RWPE2 (cell line): Measurements from ENCODE around the gene AWAT2.

ENCODE experiments used
- ATAC-seq: fragments of 200-7000 bp; cut with Tn5 transposase; 3 replicates; pipeline ENCODE4 v1.9.1; 2021; ENCODE audit warnings: low read depth
- DNase-seq: peaks from one replicate; pipeline ENCODE4 v3.0.0-alpha.2; 2020; ENCODE audit warnings: low spot score
- H3K27ac ChIP-seq: fragments of 450-650 bp; 2 replicates; pipeline ENCODE4 v1.5.1; 2017; ENCODE audit warnings: mild to moderate bottlenecking; ENCODE audit not compliant: poor library complexity, severe bottlenecking
- H3K27me3 ChIP-seq: fragments of 250-450 bp; sonication (Bioruptor Pico); 2 replicates; pipeline ENCODE4 v1.5.1; 2021; ENCODE audit warnings: mild to moderate bottlenecking, moderate library complexity; ENCODE audit not compliant: insufficient read depth, poor library complexity, severe bottlenecking
- H3K36me3 ChIP-seq: fragments of 250-450 bp; sonication (Bioruptor Pico); 2 replicates; pipeline ENCODE4 v1.5.1; 2020; ENCODE audit warnings: low read depth, mild to moderate bottlenecking, moderate library complexity
- H3K4me1 ChIP-seq: fragments of 250-450 bp; sonication (Bioruptor Pico); 2 replicates; pipeline ENCODE4 v1.5.1; 2021; ENCODE audit warnings: mild to moderate bottlenecking, moderate library complexity; ENCODE audit not compliant: insufficient read depth, poor library complexity, severe bottlenecking
- H3K4me3 ChIP-seq: fragments of 250-450 bp; sonication (Bioruptor Pico); 2 replicates; pipeline ENCODE4 v1.5.1; 2021; ENCODE audit warnings: mild to moderate bottlenecking, moderate library complexity; ENCODE audit not compliant: severe bottlenecking
- H3K9me3 ChIP-seq: fragments of 250-450 bp; sonication (Bioruptor Pico); 2 replicates; pipeline ENCODE4 v1.5.1; 2021; ENCODE audit warnings: mild to moderate bottlenecking, moderate library complexity; ENCODE audit not compliant: severe bottlenecking
- TF ChIP-seq, protein P1 (sequence below): fragments of 450-650 bp; IDR thresholded peaks from one replicate; pipeline ENCODE4 v1.5.1; 2017; ENCODE audit warnings: mild to moderate bottlenecking, moderate library complexity; ENCODE audit not compliant: poor library complexity, severe bottlenecking

Gene AWAT2

GRCh38 chrX:70034646-70035045 lies 15.1 kb downstream of the AWAT2 start:
- H3K27me3 ChIP-seq, result no peaks in the 10 kb centered on the region
- TF ChIP-seq, protein P1, sequence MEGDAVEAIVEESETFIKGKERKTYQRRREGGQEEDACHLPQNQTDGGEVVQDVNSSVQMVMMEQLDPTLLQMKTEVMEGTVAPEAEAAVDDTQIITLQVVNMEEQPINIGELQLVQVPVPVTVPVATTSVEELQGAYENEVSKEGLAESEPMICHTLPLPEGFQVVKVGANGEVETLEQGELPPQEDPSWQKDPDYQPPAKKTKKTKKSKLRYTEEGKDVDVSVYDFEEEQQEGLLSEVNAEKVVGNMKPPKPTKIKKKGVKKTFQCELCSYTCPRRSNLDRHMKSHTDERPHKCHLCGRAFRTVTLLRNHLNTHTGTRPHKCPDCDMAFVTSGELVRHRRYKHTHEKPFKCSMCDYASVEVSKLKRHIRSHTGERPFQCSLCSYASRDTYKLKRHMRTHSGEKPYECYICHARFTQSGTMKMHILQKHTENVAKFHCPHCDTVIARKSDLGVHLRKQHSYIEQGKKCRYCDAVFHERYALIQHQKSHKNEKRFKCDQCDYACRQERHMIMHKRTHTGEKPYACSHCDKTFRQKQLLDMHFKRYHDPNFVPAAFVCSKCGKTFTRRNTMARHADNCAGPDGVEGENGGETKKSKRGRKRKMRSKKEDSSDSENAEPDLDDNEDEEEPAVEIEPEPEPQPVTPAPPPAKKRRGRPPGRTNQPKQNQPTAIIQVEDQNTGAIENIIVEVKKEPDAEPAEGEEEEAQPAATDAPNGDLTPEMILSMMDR, result no peak
- H3K4me1 ChIP-seq, result no peaks in the 10 kb centered on the region
- no peak overlapping the region for H3K27ac ChIP-seq
- ATAC-seq, result no peak
- no peaks in the 10 kb centered on the region for H3K36me3 ChIP-seq
- H3K4me3 ChIP-seq, result no peak overlapping the region
- DNase-seq, result no peak
- no peaks in the 10 kb centered on the region for H3K9me3 ChIP-seq

- Histone ChIP-seq H3K4me1 (no peaks in the 10 kb centered on the region), H3K36me3 (no peaks in the 10 kb centered on the region), H3K27me3 (no peaks in the 10 kb centered on the region), H3K27ac (no peak overlapping the region), H3K9me3 (no peaks in the 10 kb centered on the region), H3K4me3 (no peak overlapping the region)
- ATAC-seq (no peak), DNase-seq (no peak)
- TF ChIP-seq, protein P1, result peak; percentile 45
Observed at GRCh38 chrX:70033348-70034051, 16.2 kb downstream of the AWAT2 start.

DNA sequence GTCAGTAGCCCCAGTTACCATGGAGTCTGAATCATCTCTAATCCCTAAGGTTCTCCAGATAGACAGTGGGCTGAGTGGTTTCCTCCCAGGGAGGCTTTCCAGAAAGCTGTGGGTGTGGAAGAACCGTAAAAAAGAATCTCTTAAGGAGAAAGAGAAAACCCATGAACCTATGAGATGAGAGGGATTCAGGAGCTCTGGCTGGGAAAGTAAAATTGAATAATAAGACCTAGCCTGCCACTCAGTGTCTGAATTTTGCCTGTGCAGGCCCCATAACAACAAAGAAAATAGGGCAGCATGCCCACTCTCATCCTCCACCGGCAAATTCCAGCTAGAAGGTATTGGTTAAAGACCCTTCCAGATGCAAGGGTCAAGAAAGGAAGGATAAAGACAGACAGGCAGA lies 16.9 kb downstream of the AWAT2 start:
- Histone ChIP-seq H3K4me1 (no peaks in the 10 kb centered on the region), H3K9me3 (no peaks in the 10 kb centered on the region), H3K4me3 (no peak overlapping the region), H3K36me3 (no peaks in the 10 kb centered on the region), H3K27me3 (no peaks in the 10 kb centered on the region), H3K27ac (no peak overlapping the region)
- TF ChIP-seq, protein P1, result no peak
- DNase-seq, result no peak
- no peak for ATAC-seq

DNA sequence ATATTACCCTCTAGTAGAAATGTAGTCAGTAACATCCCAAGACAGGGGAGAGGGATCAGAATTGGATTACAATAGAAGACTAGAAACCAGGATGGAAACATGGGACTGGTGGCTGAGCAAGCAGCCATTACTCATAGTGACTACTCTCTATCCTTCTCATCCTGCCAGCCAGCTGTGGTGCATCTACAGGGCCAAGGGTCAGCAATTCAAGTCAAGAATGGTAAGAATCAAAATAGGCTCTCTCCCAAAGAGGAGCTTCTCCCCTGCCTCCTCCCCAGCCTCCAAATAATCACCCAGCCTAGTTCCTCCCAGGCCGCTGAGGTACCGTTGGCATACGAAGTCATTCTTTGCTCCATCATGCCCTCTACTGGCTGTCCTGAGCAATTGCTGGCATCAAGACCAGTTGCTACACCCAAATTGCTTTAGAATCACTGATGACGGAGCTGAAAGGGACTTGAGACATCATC lies 19.4 kb downstream of the AWAT2 start:
- Histone ChIP-seq H3K9me3 (no peaks in the 10 kb centered on the region), H3K36me3 (no peaks in the 10 kb centered on the region), H3K27ac (no peak overlapping the region), H3K4me1 (no peaks in the 10 kb centered on the region), H3K27me3 (no peaks in the 10 kb centered on the region), H3K4me3 (no peak overlapping the region)
- DNase-seq (no peak), ATAC-seq (peak; percentile 25; the same call in 1 of the 3 replicates)
- TF ChIP-seq, protein P1, result peak; percentile 43

GRCh38 chrX:70029863-70030262 lies 19.9 kb downstream of the AWAT2 start:
- DNase-seq (no peak), ATAC-seq (no peak)
- Histone ChIP-seq H3K9me3 (no peaks in the 10 kb centered on the region), H3K4me3 (no peak overlapping the region), H3K27me3 (no peaks in the 10 kb centered on the region), H3K4me1 (no peaks in the 10 kb centered on the region), H3K27ac (no peak overlapping the region), H3K36me3 (no peaks in the 10 kb centered on the region)
- TF ChIP-seq, protein P1, result no peak
